Measurements from ENCODE around the gene ACTR6. TPM values are rescaled to one million over a fixed set of nuclear protein-coding genes. Genes with fewer than 3 reads are reported as not detected.

ACTR6 gene
- total and polyA plus RNA-seq, 9 of the 15 experiments (the other 6 are each of a cell fraction or from before 2014, with no cell fraction given), result 26.1 to 109 (median 70.9) TPM

GRCh38 chr12:100200463-100201181, at the start of gene ACTR6 (continued):
- TF ChIP-seq ZNF121 (CRISPR knock-in tag; conservative IDR thresholded peaks at IDR 0.05) (no peak), KLF13 (tag; IDR thresholded peaks at IDR 0.05; ENCODE audit: borderline replicate concordance, low read depth) (no peak), ZNF143 (CRISPR knock-in tag; IDR thresholded peaks at IDR 0.05) (no peak), TAF1 (IDR thresholded peaks at IDR 0.05; ENCODE audit: control insufficient read depth, extremely low read depth, insufficient read depth, low read length, severe bottlenecking) (peak; percentile 93), MBD1 (CRISPR knock-in tag; IDR thresholded peaks at IDR 0.05) (no peak), PCBP2 (IDR thresholded peaks at IDR 0.05; ENCODE audit: low read depth, low read length, poor library complexity, severe bottlenecking) (no peak), ZNF717 (CRISPR knock-in tag; IDR thresholded peaks at IDR 0.05) (no peak), ZFPM2 (CRISPR knock-in tag; IDR thresholded peaks at IDR 0.05) (no peak), ZBTB26 (CRISPR knock-in tag; IDR thresholded peaks at IDR 0.05) (no peak), ZNF3 (CRISPR knock-in tag; IDR thresholded peaks at IDR 0.05) (no peak), IRF9 (tag; IDR thresholded peaks at IDR 0.05) (no peak), NFATC3 (IDR thresholded peaks at IDR 0.05) (no peak), THRB (CRISPR knock-in tag; conservative IDR thresholded peaks at IDR 0.05) (no peak), ZNF146 (CRISPR knock-in tag; IDR thresholded peaks at IDR 0.05; ENCODE audit: unreplicated experiment) (no peak), YY1 (IDR thresholded peaks at IDR 0.05; ENCODE audit: borderline replicate concordance in 1 of 3, control insufficient read depth in 1 of 3, extremely low read depth in 1 of 3, insufficient read depth in 3 of 3, insufficient read length in 1 of 3, insufficient replicate concordance in 2 of 3, low read depth in 1 of 3, low read length in 2 of 3) (peak in 2 of 3 experiments; percentile 61 to 80), DIDO1 (tag; IDR thresholded peaks at IDR 0.05; ENCODE audit: low read depth) (peak; percentile 67), ZNF134 (CRISPR knock-in tag; conservative IDR thresholded peaks at IDR 0.05) (no peak), GATAD2B (IDR thresholded peaks at IDR 0.05; ENCODE audit: borderline replicate concordance) (no peak), ZNF740 (CRISPR knock-in tag; IDR thresholded peaks at IDR 0.05) (no peak), ZNF740 (tag; IDR thresholded peaks at IDR 0.05) (no peak), RBM15 (IDR thresholded peaks at IDR 0.05; ENCODE audit: insufficient read depth, low read length) (no peak), SETDB1 (IDR thresholded peaks at IDR 0.05; ENCODE audit: low read length) (no peak)

Measured in K562 (cell line).